Left cardiac atrium (tissue), 4 donors: ENCODE measurements around the gene PITPNM3. TPM values are rescaled to one million over a fixed set of nuclear protein-coding genes. Genes with fewer than 3 reads are reported as not detected.

Experiments
- ATAC-seq, 2 donors: fragments of 200-7000 bp; cut with Tn5 transposase; one replicate each; pipeline ENCODE4 v1.9.1; 2020; ENCODE audit warnings: mild to moderate bottlenecking in 2 of 2, moderate library complexity in 2 of 2
- DNase-seq: peaks from one replicate; pipeline ENCODE4 v3.0.0-alpha.2; 2020
- intact Hi-C, 2 donors: fragments of 100-400 bp; cut with DNase I; formaldehyde crosslinking; loops; one replicate each; pipeline versions ENCODE4 v1.14.1 to v1.15.1; 2022 to 2023
- total RNA-seq, 2 donors: library from RNA; stranded (reverse); fragmentation: NEBNext Ultra II Directional; extraction: Animal tissue kit (Norgen Biotek cat#: 25700); gene quantifications; one replicate each; pipeline ENCODE4 v1.2.1, GENCODE V29; 2021
- donor health status: DM: no; HTN: yes; CAD: no.
- donor health status: DM: no; HTN: yes; CAD: no; lungs with severe emphysema.
- donor health status: DM: yes; HTN: yes; CAD: no.
- donor health status: Dilated cardiomyopathy.

Gene PITPNM3
- total RNA-seq, 2 donors from 2014 or later: 3.1 to 3.4 TPM

- intact Hi-C loops: no loop called here
- peak; percentile 97 for DNase-seq
Measured at GRCh38 chr17:6443692-6444570, 112.4 kb downstream of the PITPNM3 start, which contains the start of gene PIMREG. TSS of gene PIMREG (plus strand) at chr17:6444455. CDS start at chr17:6445111, 656 bp downstream.

GRCh38 chr17:6442775-6443174, 113.6 kb downstream of the PITPNM3 start:
- ATAC-seq (no peak), DNase-seq (no peak)
- intact Hi-C loops: no loop called here

More at GRCh38 chr17:6443692-6444570, 112.4 kb downstream of the PITPNM3 start, which contains the start of gene PIMREG:
- peak; percentile 99 for ATAC-seq

GRCh38 chr17:6439951-6440350, 116.4 kb downstream of the PITPNM3 start:
- DNase-seq (no peak), ATAC-seq (no peak)
- intact Hi-C loops: loop anchor here in 1 of 2 donors (5.0 kb wide), 1 partner anchor 853 kb away; no protein-coding TSS in a partner anchor

- intact Hi-C loops: loop anchor here in 1 of 2 donors (5.0 kb wide), 1 partner anchor 851 kb away; no protein-coding TSS in a partner anchor
- ATAC-seq: no peak
- DNase-seq: no peak
Measured at GRCh38 chr17:6437956-6438355, 118.4 kb downstream of the PITPNM3 start.

- ATAC-seq: no peak
- intact Hi-C loops: loop anchor here in 1 of 2 donors (5.0 kb wide), 1 partner anchor 850 kb away; no protein-coding TSS in a partner anchor
- no peak for DNase-seq
Measured at GRCh38 chr17:6437466-6437865, 118.9 kb downstream of the PITPNM3 start.

- ATAC-seq (peak; percentile 82 to 89), DNase-seq (peak; percentile 63)
- intact Hi-C loops: loop anchor here in 1 of 2 donors (5.0 kb wide), 1 partner anchor 849 kb away; no protein-coding TSS in a partner anchor
Measured at GRCh38 chr17:6435968-6436367, 120.4 kb downstream of the PITPNM3 start.

- intact Hi-C loops: loop anchor here in 1 of 2 donors (5.0 kb wide), 1 partner anchor 848 kb away; no protein-coding TSS in a partner anchor
- DNase-seq (no peak), ATAC-seq (no peak)
Measured at GRCh38 chr17:6435051-6435450, 121.3 kb downstream of the PITPNM3 start, which contains the start of gene AIPL1. TSS of gene AIPL1 (minus strand) at chr17:6435121. CDS start at chr17:6435104, 17 bp downstream.

GRCh38 chr17:6430769-6431168, 125.6 kb downstream of the PITPNM3 start:
- DNase-seq: no peak
- intact Hi-C loops: no loop called here
- no peak for ATAC-seq

- intact Hi-C loops: no loop called here
- ATAC-seq: no peak
- DNase-seq: no peak
Measured at GRCh38 chr17:6429266-6429665, 127.1 kb downstream of the PITPNM3 start.

GRCh38 chr17:6428207-6428965, 128.0 kb downstream of the PITPNM3 start:
- intact Hi-C loops: no loop called here
- ATAC-seq: no peak
- DNase-seq: no peak

GRCh38 chr17:6427279-6427781, 129.0 kb downstream of the PITPNM3 start:
- intact Hi-C loops: no loop called here
- ATAC-seq (no peak), DNase-seq (no peak)

GRCh38 chr17:6426356-6427101, 129.8 kb downstream of the PITPNM3 start:
- ATAC-seq: no peak
- intact Hi-C loops: no loop called here
- no peak for DNase-seq

GRCh38 chr17:6425407-6425806, 130.9 kb downstream of the PITPNM3 start:
- no peak for ATAC-seq
- no peak for DNase-seq
- intact Hi-C loops: no loop called here

- ATAC-seq: no peak
- intact Hi-C loops: no loop called here
- no peak for DNase-seq
Measured at GRCh38 chr17:6423931-6424330, 132.4 kb downstream of the PITPNM3 start.

- ATAC-seq (no peak), DNase-seq (no peak)
- intact Hi-C loops: loop anchor here in 1 of 2 donors (1.0 kb wide), 1 partner anchor 834 kb away; no protein-coding TSS in a partner anchor
Measured at GRCh38 chr17:6422654-6423241, 133.6 kb downstream of the PITPNM3 start.

GRCh38 chr17:6421700-6422604, 134.4 kb downstream of the PITPNM3 start:
- ATAC-seq: peak; percentile 84 to 85
- peak; percentile 81 for DNase-seq
- intact Hi-C loops: loop anchor here (1.0 to 2.0 kb wide), 2 partner anchors 834 to 835 kb away; no protein-coding TSS in a partner anchor

- intact Hi-C loops: loop anchor here in 1 of 2 donors (2.0 kb wide), 1 partner anchor 833 kb away; no protein-coding TSS in a partner anchor
- DNase-seq (no peak), ATAC-seq (no peak)
Measured at GRCh38 chr17:6420173-6420641, 136.1 kb downstream of the PITPNM3 start.
